OCI-LY3 (cell line): ENCODE results near the gene FAM120A.

Experiments used
- H2AFZ ChIP-seq: fragments of 200-600, 300-600 bp; shearing (Covaris generic); 2 replicates; pipeline ENCODE4 v1.6.0; 2014; ENCODE audit warnings: antibody characterized with exemption, low read depth, low read length
- H3K27ac ChIP-seq: fragments of 200-600, 300-600 bp; sonication (generic); 2 replicates; pipeline ENCODE4 v1.5.1; 2014; ENCODE audit warnings: mild to moderate bottlenecking, low read length, moderate library complexity, mixed read lengths
- H3K27me3 ChIP-seq: fragments of 200-600, 300-600 bp; sonication (generic); 2 replicates; pipeline ENCODE4 v1.6.1; 2014; ENCODE audit warnings: low read depth, low read length, mixed read lengths
- H3K36me3 ChIP-seq: fragments of 200-600, 300-600 bp; sonication (generic); replicated peaks from 2 replicates; pipeline ENCODE3; 2014; ENCODE audit warnings: low read depth, low read length, mixed read lengths
- H3K4me1 ChIP-seq: fragments of 300-600, 200-600 bp; sonication (generic); 2 replicates; pipeline ENCODE4 v1.6.1; 2014; ENCODE audit warnings: low read length, mixed read lengths
- H3K4me2 ChIP-seq: fragments of 200-600, 300-600 bp; sonication (generic); 2 replicates; pipeline ENCODE4 v1.6.1; 2014; ENCODE audit warnings: low read length, mixed read lengths
- H3K4me3 ChIP-seq: fragments of 300-600, 200-600 bp; sonication (generic); 2 replicates; pipeline ENCODE4 v1.5.1; 2014; ENCODE audit warnings: antibody characterized with exemption, mild to moderate bottlenecking, low read length, moderate library complexity
- H3K79me2 ChIP-seq: fragments of 300-600, 200-600 bp; shearing (Covaris generic); 2 replicates; pipeline ENCODE4 v1.6.1; 2014; ENCODE audit warnings: mild to moderate bottlenecking, low read length, mixed read lengths
- H3K9ac ChIP-seq: fragments of 300-600, 200-600 bp; shearing (Covaris generic); 2 replicates; pipeline ENCODE4 v1.6.0; 2014; ENCODE audit warnings: mild to moderate bottlenecking, low read length, moderate library complexity
- H3K9me3 ChIP-seq: fragments of 200-600, 300-600 bp; shearing (Covaris generic); 2 replicates; pipeline ENCODE4 v1.6.1; 2014; ENCODE audit warnings: low read length, mixed read lengths; ENCODE audit not compliant: insufficient read depth
- H4K20me1 ChIP-seq: fragments of 200-600, 300-600 bp; sonication (generic); 2 replicates; pipeline ENCODE4 v1.6.1; 2016; ENCODE audit warnings: low read length, mixed read lengths; ENCODE audit not compliant: insufficient read depth
- CTCF ChIP-seq: fragments of 200-600, 300-600 bp; sonication (generic); IDR thresholded peaks from 2 replicates; pipeline ENCODE4 v1.5.1; 2014; ENCODE audit warnings: antibody characterized with exemption, low read length, low read depth
- EZH2phosphoT487 ChIP-seq: fragments of 200-600 bp; shearing (Covaris generic); IDR thresholded peaks from 2 replicates; pipeline ENCODE4 v1.6.1; 2018; ENCODE audit warnings: antibody characterized with exemption, mixed run types, low read depth

The FAM120A gene

GRCh38 chr9:93459432-93459847, 8.0 kb downstream of the FAM120A start:
- Histone ChIP-seq H3K4me2 (no peak overlapping the region), H4K20me1 (peaks cover 76% of the 10 kb centered on the region), H3K4me1 (peaks cover 28% of the 10 kb centered on the region), H3K9ac (no peak overlapping the region), H3K79me2 (peaks cover 100% of the 10 kb centered on the region), H2AFZ (no peak overlapping the region), H3K36me3 (peaks cover 21% of the 10 kb centered on the region), H3K9me3 (no peaks in the 10 kb centered on the region), H3K27ac (no peak overlapping the region), H3K4me3 (no peak overlapping the region), H3K27me3 (no peaks in the 10 kb centered on the region)
- TF ChIP-seq EZH2phosphoT487: no peak
- TF ChIP-seq CTCF: no peak

GRCh38 chr9:93460689-93461413, 9.4 kb downstream of the FAM120A start:
- no peak overlapping the region for H3K27ac ChIP-seq
- H3K79me2 ChIP-seq: peaks cover 100% of the 10 kb centered on the region
- H3K4me1 ChIP-seq: peaks cover 31% of the 10 kb centered on the region
- H3K27me3 ChIP-seq: no peaks in the 10 kb centered on the region
- no peak overlapping the region for H3K9ac ChIP-seq
- peaks cover 17% of the 10 kb centered on the region for H3K36me3 ChIP-seq
- H3K9me3 ChIP-seq: no peaks in the 10 kb centered on the region
- no peak overlapping the region for H2AFZ ChIP-seq
- H3K4me3 ChIP-seq: no peak overlapping the region
- TF ChIP-seq CTCF: no peak
- TF ChIP-seq EZH2phosphoT487: no peak
- H4K20me1 ChIP-seq: peaks cover 76% of the 10 kb centered on the region
- no peak overlapping the region for H3K4me2 ChIP-seq

GRCh38 chr9:93461414-93461743, 9.9 kb downstream of the FAM120A start:
- H3K4me3 ChIP-seq: no peak overlapping the region
- H3K9me3 ChIP-seq: no peaks in the 10 kb centered on the region
- peaks cover 100% of the 10 kb centered on the region for H3K79me2 ChIP-seq
- no peak for TF ChIP-seq EZH2phosphoT487
- TF ChIP-seq CTCF: no peak
- H3K4me2 ChIP-seq: no peak overlapping the region
- H3K27ac ChIP-seq: no peak overlapping the region
- H3K36me3 ChIP-seq: peaks cover 15% of the 10 kb centered on the region
- no peak overlapping the region for H2AFZ ChIP-seq
- no peak overlapping the region for H3K9ac ChIP-seq
- H3K4me1 ChIP-seq: peaks cover 27% of the 10 kb centered on the region
- peaks cover 73% of the 10 kb centered on the region for H4K20me1 ChIP-seq
- no peaks in the 10 kb centered on the region for H3K27me3 ChIP-seq

- H3K79me2 ChIP-seq: peaks cover 100% of the 10 kb centered on the region
- no peak overlapping the region for H2AFZ ChIP-seq
- no peak overlapping the region for H3K9ac ChIP-seq
- no peaks in the 10 kb centered on the region for H3K9me3 ChIP-seq
- H4K20me1 ChIP-seq: peaks cover 73% of the 10 kb centered on the region
- peaks cover 27% of the 10 kb centered on the region for H3K4me1 ChIP-seq
- no peak overlapping the region for H3K4me3 ChIP-seq
- H3K36me3 ChIP-seq: peaks cover 12% of the 10 kb centered on the region
- no peaks in the 10 kb centered on the region for H3K27me3 ChIP-seq
- no peak overlapping the region for H3K27ac ChIP-seq
- H3K4me2 ChIP-seq: no peak overlapping the region
- TF ChIP-seq EZH2phosphoT487: no peak
- no peak for TF ChIP-seq CTCF
Measured at GRCh38 chr9:93461821-93462220, 10.3 kb downstream of the FAM120A start.
